Skin epidermis (tissue), 12 donors: ENCODE measurements around the gene HBE1.

ENCODE experiments used
- H3K27ac ChIP-seq, 21 experiments: fragments of 200-600 bp; sonication (generic) in 11 of 21; one replicate each; pipeline ENCODE4 v1.5.0; 2020; ENCODE audit warnings: mild to moderate bottlenecking in 3 of 21, inconsistent platforms in 2 of 21, moderate library complexity in 2 of 21
- H3K4me3 ChIP-seq, 7 experiments: fragments of 200-600 bp; sonication (generic) in 2 of 7; one replicate each; pipeline ENCODE4 v1.5.0; 2020; ENCODE audit warnings: inconsistent platforms in 2 of 7, mild to moderate bottlenecking in 2 of 7, moderate library complexity in 1 of 7

The HBE1 gene

DNA sequence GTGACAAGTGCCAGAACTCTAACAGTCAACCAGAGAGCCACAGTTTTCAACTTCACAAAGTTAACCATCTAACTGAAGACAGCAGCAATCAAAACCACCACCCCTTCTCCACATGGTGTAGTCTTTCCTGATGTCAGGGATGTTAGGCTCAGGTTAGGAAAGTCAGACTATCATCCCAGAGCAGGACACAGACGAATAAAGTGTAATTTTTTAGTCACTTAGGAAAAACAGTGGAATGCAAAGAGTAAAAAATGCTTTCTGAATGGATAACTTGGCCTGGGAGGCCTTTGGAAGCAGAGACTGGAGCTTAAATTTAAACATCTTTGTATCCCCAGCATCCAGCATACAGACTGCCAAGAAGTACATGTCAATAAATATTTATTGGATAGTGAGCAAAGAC is 16.6 kb upstream of the HBE1 start:
- Histone ChIP-seq H3K27ac (no peak overlapping the region), H3K4me3 (no peak overlapping the region)

DNA sequence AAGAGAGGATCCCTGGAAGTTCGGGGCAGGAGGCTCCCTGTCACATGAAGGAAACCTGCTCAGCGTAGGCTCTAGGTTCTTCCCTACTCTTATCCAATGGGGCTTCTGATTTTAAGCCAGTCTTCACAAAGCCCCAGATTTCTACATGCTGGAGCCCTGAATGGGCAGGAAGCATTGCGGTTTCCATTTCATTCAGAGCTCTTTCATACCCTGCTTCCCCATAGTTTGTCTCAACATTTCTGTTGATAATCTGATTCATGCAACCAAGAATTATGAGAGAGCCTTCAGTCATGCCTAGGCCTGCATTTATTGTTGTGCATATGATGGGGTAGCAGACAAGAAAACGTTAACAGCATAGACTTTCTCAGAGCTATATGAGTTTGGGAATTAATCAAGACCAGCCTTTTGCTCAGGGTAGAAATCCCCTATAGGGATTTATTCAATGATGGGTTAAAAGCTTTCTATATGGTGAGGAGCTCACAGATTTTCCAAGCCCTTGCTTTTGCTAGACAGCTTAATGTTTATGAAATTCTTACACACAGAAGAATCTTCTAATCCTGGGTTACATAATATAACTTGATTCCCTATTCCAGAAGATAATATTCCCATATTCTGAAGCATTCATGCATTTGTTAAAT is 16.1 kb upstream of the HBE1 start:
- Histone ChIP-seq H3K4me3 (no peak overlapping the region), H3K27ac (no peak overlapping the region)

DNA sequence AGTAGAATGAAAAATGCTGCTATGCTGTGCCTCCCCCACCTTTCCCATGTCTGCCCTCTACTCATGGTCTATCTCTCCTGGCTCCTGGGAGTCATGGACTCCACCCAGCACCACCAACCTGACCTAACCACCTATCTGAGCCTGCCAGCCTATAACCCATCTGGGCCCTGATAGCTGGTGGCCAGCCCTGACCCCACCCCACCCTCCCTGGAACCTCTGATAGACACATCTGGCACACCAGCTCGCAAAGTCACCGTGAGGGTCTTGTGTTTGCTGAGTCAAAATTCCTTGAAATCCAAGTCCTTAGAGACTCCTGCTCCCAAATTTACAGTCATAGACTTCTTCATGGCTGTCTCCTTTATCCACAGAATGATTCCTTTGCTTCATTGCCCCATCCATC is 14.9 kb upstream of the HBE1 start:
- Histone ChIP-seq H3K4me3 (no peak overlapping the region), H3K27ac (no peak overlapping the region)

DNA sequence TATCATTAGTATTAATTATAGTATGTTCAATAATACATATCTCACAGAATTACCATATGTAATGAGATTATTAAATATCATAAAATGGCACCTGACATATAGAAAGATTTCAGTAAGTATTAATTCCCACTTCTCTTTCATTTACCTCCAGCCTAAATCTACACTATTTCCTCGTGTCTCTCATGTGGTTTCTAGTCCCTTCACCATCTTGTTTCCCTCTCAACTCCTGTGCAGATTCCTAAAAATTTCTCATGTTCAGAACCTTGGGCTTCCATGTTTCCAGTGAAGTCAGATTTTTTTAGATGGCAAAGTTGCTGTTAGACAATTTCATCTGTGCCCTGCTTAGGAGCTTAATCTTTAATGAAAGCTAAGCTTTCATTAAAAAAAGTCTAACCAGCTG is 14.1 kb upstream of the HBE1 start:
- Histone ChIP-seq H3K4me3 (no peak overlapping the region), H3K27ac (no peak overlapping the region)

DNA sequence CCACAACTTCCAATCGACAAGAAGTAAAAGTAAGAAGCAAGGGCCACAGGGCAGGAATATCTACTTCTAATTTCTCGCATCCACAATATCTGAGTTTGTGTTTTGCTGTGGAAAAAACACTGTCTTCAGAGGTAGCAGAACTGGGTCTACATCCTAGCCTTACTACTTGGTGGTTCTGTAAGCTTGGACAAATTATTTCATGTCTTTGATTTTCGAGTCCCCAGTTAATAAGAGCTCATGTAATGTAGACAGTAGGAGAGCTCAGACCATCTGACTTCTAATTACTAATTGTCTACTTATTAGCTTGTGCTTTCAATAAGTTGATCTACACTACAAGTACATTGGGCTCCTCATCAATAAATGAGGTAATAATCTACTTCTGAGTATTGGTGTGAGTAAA is 13.3 kb upstream of the HBE1 start:
- no peak overlapping the region for H3K4me3 ChIP-seq
- no peak overlapping the region for H3K27ac ChIP-seq

DNA sequence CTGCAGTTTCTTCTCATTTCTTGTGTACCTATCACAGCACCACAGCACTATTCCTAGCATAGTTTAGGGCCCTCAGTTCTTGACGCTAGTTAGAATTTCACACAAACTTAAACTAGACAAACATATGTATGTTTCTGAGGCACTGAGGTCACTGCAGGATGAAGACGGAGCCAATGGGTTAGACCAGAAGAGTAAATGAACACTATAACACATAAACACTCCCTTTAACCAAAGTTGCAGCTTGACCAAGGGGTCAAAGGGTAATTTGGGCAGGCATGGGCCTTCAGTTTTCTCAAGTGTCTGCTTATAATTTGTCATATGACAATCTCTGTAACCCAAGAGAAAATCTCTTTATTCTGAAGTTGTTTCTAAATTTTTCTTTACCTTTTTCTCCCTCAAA is 12.9 kb upstream of the HBE1 start:
- Histone ChIP-seq H3K27ac (no peak overlapping the region), H3K4me3 (no peak overlapping the region)

DNA sequence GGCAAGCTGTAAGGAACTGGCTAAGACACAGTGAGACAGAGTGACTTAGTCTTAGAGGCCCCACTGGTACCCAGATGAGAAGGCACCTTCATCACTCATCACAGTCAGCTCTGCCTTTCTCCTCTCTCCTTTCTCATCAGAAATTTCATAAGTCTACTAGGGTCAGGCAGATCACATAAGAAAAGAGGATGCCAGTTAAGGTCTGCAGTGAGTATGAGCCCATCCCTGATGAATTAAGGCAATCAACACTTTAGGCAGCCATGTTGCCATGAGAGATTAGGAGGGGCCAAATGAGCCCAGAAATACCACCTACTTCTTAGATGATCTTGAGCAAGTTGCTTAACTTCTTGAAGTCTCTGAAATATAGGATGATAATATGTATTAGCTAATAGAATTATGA is 11.9 kb upstream of the HBE1 start:
- Histone ChIP-seq H3K27ac (no peak overlapping the region), H3K4me3 (no peak overlapping the region)

DNA sequence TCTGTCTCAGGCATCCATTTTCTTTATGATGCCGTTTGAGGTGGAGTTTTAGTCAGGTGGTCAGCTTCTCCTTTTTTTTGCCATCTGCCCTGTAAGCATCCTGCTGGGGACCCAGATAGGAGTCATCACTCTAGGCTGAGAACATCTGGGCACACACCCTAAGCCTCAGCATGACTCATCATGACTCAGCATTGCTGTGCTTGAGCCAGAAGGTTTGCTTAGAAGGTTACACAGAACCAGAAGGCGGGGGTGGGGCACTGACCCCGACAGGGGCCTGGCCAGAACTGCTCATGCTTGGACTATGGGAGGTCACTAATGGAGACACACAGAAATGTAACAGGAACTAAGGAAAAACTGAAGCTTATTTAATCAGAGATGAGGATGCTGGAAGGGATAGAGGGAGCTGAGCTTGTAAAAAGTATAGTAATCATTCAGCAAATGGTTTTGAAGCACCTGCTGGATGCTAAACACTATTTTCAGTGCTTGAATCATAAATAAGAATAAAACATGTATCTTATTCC is 10.9 kb upstream of the HBE1 start:
- no peak overlapping the region for H3K4me3 ChIP-seq
- no peak overlapping the region for H3K27ac ChIP-seq

DNA sequence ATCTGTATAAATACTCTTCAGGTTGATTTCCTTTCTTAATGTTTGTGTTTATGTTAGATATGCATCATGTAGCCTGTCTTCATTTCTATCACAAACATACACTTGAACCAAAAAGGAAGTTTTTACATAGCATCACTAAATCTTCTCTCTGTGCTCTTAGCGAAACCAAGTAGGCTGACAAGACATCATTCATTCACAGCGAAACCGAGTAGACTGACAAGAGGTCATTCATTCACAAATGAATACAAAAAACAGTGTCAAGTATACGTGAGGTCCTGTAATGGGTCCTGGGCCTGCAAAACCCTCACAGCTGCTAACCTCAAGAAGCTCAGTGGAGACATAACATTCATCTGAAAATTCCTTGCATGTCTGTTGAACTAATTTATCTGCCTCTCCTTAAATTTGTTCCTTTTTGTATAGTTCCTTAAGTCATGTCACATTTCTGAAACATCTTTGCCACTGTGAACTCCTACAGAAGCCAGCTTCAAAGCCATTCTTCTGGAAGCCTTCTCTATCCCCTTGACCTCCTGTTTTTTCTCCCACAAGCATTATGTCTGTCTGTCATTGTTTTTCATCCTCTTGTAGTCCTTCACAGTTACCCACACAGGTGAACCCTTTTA is 9.8 kb upstream of the HBE1 start:
- Histone ChIP-seq H3K4me3 (no peak overlapping the region), H3K27ac (no peak overlapping the region)

DNA sequence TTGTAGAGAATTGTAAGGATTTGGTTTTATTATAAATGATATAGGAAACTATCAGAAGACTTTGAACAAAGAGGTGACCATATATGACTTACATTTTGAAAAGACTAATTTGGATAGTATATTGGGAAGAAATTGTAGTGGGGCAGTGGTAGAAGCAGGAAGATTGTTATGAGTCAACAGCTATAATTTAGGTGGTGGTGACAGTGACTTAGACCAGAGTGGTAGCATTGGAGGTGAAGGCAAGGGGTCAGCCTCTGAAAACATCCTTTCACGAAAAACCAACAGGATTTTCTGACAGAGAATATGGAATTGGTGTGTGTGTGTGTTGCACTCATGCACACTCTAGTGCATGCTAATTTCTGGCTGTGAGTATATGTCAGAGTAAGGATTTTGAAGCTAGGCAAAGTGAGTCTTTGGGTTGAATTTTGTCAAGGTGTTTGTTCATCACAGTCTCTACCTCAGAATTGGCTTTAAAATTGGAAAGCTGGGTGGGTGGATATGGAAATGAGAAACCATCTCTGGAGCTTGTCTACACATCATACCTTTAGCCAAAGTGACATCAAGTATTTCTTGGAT is 8.2 kb upstream of the HBE1 start:
- Histone ChIP-seq H3K27ac (no peak overlapping the region), H3K4me3 (no peak overlapping the region)

DNA sequence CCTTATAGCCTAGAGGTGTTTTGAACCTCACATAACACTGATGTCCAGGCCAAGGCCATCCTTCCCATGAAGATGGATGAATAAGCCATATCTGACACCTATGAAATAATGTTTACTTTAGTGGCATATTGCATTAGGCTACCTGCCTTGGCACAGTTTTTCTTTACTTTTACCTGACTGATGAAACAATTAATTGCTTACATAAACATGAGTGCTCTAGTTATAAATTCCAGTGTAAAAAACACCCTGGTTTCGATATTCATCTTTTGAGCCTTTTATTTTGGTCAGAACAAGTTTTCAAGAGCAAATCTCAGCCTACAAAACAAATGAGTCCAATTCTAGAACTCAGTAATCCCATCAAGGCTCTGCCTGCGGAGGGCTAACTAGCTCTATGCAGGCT is 7.0 kb upstream of the HBE1 start:
- no peak overlapping the region for H3K4me3 ChIP-seq
- no peak overlapping the region for H3K27ac ChIP-seq

DNA sequence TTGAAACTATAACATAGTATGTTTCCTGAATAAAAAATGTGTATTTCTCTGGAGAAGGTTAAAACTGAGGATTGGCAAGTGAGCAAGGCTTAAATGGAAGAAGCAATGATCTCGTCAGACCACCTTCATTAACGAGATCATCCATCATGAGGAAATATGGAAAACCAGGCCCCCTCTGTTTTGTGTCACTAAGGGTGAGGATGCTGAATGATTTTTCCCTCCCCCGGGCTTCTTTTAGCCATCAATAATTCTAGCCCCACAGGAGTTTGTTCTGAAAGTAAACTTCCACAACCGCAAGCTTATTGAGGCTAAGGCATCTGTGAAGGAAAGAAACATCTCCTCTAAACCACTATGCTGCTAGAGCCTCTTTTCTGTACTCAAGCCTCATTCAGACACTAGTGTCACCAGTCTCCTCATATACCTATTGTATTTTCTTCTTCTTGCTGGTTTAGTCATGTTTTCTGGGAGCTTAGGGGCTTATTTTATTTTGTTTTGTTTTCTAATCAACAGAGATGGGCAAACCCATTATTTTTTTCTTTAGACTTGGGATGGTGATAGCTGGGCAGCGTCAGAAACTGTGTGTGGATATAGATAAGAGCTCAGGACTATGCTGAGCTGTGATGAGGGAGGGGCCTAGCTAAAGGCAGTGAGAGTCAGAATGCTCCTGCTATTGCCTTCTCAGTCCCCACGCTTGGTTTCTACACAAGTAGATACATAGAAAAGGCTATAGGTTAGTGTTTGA is 5.8 kb upstream of the HBE1 start:
- Histone ChIP-seq H3K4me3 (no peak overlapping the region), H3K27ac (no peak overlapping the region)

DNA sequence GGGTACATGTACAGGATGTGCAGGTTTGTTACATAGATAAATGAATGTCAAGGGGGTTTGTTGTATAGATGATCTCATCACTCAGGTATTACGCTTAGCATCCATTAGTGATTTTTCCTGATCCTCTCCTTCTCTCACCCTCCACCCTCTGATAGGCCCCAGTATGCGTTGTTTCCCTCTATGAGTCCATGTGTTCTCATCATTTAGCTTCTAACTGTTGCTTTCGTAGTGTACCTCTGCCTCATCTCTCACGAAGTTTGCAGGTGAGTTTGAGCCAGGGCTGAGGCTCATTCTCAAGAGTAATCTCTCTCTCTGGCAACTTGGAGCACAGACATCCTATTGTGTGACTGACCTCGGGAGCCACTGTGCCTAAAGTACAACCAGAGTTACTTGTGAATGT is 4.7 kb upstream of the HBE1 start:
- H3K4me3 ChIP-seq: no peak overlapping the region
- no peak overlapping the region for H3K27ac ChIP-seq

DNA sequence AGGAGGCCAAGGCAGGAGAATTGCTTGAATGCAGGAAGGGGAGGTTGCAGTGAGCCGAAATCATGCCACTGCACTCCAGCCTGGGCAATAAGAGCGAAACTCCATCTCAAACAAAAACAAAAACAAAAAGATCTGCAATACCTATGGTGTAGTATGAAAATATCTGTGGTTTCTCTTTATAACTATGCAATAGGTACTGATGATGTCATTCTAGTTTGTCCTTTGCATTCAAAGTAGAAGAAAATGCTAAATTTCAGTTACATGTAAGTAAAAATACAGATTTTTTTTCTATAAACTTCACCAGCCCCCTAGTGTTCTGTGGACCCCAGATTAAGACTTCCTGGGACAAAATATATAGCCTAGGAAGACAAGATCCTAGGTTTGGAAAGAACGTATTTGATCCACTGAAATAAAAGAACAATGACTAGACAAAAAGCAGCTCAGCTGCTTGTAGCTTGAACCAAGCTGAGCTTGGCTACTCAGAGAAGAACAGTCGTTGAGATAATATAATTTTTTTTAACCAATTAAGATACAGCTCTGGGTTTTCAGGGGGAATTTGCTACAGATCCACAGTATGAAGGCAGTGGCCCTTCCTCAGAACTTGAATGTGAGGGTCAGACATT is 2.8 kb upstream of the HBE1 start:
- H3K27ac ChIP-seq: no peak overlapping the region
- H3K4me3 ChIP-seq: no peak overlapping the region

DNA sequence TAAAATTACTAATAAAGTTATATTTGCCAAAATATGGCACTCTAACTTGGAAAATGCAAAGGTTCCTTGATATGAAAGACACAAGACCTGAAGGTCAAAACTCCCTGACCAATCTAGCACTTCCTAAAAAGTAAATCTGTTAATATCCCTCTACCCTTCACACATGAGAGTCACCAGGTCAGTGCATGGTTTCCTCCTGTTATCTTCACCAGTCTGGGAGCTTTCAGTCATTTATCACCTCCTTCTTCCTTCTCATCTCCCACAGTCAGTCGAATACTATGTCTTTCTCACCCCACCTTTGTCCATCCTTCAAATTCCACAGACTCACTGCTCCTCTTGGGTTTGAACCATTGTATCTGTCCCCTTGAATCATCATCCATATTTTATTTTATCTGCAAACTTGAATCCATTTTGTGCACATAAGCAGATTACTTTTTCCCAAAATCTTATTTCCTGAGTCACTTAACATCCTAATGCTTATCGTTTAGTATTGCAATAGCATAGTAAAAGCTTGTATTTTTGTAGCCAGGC is 2.6 kb downstream of the HBE1 start:
- Histone ChIP-seq H3K27ac (no peak overlapping the region), H3K4me3 (no peak overlapping the region)

DNA sequence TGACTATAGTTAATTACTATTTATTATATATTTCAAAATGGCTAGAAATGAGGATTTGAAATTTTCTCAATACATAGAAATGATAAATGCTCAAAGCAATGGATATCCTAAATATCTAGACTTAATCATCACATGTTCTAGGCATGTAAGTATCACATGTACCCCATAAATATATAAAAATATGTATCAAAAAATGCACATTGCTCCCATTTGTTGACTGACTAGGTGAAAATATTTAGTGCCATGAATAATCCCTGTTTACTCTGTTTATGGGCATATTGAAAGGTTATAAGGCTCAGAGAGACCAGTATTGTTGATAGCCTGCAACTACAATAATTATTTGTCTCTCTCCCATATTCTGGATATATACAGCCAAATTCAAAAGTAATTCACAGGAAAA is 3.1 kb downstream of the HBE1 start:
- Histone ChIP-seq H3K27ac (no peak overlapping the region), H3K4me3 (no peak overlapping the region)

DNA sequence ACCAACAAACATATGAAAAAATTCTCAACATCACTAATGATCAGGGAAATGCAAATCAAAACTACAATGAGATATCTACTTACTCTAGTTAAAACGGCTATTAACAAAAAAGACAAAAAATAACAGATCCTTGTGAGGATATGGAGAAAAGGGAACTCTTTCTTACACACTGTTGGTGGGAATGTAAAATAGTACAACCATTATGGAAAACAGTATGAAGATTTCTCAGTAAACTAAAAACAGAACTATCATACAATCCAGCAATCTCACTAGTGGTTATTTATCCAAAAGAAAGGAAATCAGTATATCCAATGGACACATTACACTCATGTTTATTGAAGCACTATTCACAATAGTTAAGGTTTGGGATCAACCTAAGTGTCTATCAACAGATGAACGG is 3.9 kb downstream of the HBE1 start:
- H3K27ac ChIP-seq: no peak overlapping the region
- no peak overlapping the region for H3K4me3 ChIP-seq

DNA sequence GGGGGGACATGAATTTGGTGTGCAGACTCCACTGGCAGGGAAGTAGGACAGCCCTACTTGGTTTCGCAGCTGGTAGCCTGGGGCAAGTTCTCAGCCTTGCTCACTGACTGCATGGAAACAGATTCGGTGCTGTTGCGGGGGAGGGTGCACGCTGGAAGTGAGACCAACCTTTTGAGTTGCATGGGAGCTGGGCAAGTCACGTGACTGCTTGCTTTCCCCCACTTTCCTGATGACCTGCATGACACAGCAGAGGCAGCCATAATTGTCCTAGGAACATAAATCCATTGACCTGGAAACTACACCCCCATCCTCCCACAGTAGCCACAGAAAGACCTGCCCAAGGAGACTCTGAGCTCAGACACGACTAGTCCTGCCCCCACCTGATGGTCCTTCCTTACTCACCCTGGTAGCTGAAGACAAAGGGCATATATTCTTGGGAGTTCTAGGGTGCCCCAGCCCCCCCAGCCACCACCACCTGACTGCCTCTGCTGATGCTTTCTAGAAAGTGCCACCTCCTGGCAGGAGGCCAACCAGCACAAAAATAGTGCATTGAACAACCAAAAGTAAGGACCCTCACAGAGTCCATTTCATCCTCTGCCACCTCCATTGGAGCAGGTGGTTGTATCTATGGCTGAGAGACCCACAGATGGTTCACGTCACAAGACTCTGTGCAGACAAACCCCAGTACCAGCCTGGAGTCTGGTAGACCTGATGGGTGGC is 11.0 kb downstream of the HBE1 start:
- H3K27ac ChIP-seq: no peak overlapping the region

DNA sequence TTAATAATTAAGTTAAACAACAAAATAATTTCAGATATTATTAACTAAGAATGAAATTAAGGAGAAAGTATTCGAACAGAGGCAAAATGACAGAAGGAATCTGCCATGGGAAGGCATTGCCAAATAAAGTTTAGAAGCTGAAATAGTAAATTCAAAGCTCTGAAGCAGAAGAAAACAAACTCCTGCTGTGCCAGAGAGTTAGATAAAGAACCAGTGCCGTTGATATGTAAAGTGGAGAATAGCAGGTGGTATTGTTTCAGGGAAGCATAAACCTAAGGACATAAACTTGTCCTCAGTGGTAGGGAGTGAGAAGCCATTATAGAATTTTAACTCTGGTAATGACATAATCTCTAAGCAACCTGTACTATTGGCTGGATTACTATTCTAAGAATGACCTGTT is 12.4 kb downstream of the HBE1 start:
- H3K4me3 ChIP-seq: no peak overlapping the region

More for the DNA sequence above, 11.0 kb downstream of the HBE1 start:
- H3K4me3 ChIP-seq: no peak overlapping the region

More for the DNA sequence above, 12.4 kb downstream of the HBE1 start:
- no peak overlapping the region for H3K27ac ChIP-seq
